SIG-M5 treated with dmso at 0.1 percent for 504 hours (cell line): ENCODE measurements around the gene RCN2.
"Not testable (repeated sequence)": the region's sequence is repeated elsewhere in the genome, so short reads cannot be mapped to it uniquely, and the experiment has no call there.

ENCODE experiments used
- DNase-seq: peaks from one replicate; lab custom pipeline; 2025; ENCODE audit not compliant: unreplicated experiment; lab: John Stamatoyannopoulos, UW

The RCN2 gene

GRCh38 chr15:76932135-76932966, 802 bp downstream of the RCN2 start:
- peak; percentile 41 for DNase-seq

GRCh38 chr15:76935620-76936019, 4.1 kb downstream of the RCN2 start:
- DNase-seq, result no peak

- DNase-seq, result no peak
Observed at GRCh38 chr15:76936671-76937070, 5.1 kb downstream of the RCN2 start.

GRCh38 chr15:76938752-76939151, 7.2 kb downstream of the RCN2 start:
- DNase-seq, result no peak

GRCh38 chr15:76939715-76940114, 8.2 kb downstream of the RCN2 start:
- no peak for DNase-seq

GRCh38 chr15:76941636-76942035, 10.1 kb downstream of the RCN2 start:
- no peak for DNase-seq

GRCh38 chr15:76942331-76942730, 10.8 kb downstream of the RCN2 start:
- DNase-seq, result no peak

- no peak for DNase-seq
Observed at GRCh38 chr15:76945494-76946093, 14.0 kb downstream of the RCN2 start.

- no peak for DNase-seq
Observed at GRCh38 chr15:76947454-76947853, 15.9 kb downstream of the RCN2 start.

GRCh38 chr15:76951220-76951619, 19.7 kb downstream of the RCN2 start:
- no peak for DNase-seq

GRCh38 chr15:76953913-76954312, 22.4 kb downstream of the RCN2 start:
- no peak for DNase-seq

GRCh38 chr15:76954744-76955143, 23.2 kb downstream of the RCN2 start:
- no peak for DNase-seq

GRCh38 chr15:76961268-76962011, 29.9 kb downstream of the RCN2 start:
- no peak for DNase-seq

- DNase-seq, result no peak
Observed at GRCh38 chr15:76962337-76963013, 30.9 kb downstream of the RCN2 start.

GRCh38 chr15:76963596-76963995, 32.0 kb downstream of the RCN2 start:
- no peak for DNase-seq

GRCh38 chr15:76964157-76964556, 32.6 kb downstream of the RCN2 start:
- DNase-seq, result no peak

GRCh38 chr15:76966051-76966450, 34.5 kb downstream of the RCN2 start:
- not testable (repeated sequence) for DNase-seq

- DNase-seq, result no peak
Observed at GRCh38 chr15:76967067-76967466, 35.5 kb downstream of the RCN2 start.

- DNase-seq, result no peak
Observed at GRCh38 chr15:76968306-76968705, 36.8 kb downstream of the RCN2 start.

GRCh38 chr15:76972389-76973361, 41.1 kb downstream of the RCN2 start:
- DNase-seq, result no peak
